GM15510 (cell line): ENCODE measurements around the gene RTL1.

Experiments
- POLR2A ChIP-seq: IDR thresholded peaks from 3 replicates; pipeline ENCODE4 v1.6.1; 2011; ENCODE audit warnings: borderline replicate concordance; ENCODE audit not compliant: insufficient read length; ENCODE audit errors: extremely low read depth

The RTL1 gene

DNA sequence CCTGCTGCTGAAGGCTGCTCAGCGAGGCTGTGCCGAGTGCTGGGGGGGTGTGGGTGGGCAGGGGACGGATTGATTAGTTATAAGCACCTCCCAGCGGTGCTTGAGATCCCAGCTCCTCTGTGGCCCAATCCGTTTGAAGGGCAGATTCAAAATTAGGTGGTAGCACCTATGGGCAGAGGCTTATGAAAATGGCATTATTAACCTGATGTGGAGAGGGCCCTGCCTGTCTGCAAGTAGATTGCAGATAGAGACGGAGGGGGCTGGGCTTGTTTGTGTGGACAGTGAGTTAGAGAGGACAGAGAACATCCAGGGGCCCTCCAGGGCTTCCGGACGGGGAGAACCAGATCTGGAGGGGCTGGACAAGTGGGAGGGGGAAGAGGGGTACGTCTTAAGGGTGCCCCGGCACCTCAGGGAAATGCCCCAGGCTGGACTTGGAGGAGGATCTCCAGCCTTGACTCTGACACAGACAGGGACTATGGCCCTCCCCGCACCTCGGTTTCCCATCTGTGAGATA, at the start of gene RTL1:
TSS of gene RTL1 (minus strand) at position 51 of the 514 bp plus-strand sequence. CDS start 18,934 bp downstream, outside the sequence.
- no peak for TF ChIP-seq POLR2A

DNA sequence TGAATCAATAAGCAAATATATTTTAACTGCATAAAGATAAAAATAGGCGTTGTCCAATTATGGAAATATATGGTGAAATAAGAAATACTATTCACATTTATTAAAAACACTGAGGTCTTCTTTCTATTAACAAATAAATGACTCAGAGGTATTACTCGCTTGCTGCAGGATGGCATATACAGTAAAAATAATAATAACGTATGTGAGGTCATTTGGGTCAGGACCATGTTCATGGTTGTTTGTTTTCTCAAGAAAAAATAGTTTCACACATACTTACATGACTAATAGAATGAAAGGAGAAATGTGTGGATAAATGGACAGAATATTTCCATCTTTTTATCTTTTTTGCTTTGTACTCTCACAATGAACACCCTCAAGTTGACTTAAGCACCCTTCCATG, 46.5 kb upstream of the RTL1 start:
- TF ChIP-seq POLR2A: no peak

GRCh38 chr14:100944052-100944451, 40.5 kb upstream of the RTL1 start:
- TF ChIP-seq POLR2A: no peak

DNA sequence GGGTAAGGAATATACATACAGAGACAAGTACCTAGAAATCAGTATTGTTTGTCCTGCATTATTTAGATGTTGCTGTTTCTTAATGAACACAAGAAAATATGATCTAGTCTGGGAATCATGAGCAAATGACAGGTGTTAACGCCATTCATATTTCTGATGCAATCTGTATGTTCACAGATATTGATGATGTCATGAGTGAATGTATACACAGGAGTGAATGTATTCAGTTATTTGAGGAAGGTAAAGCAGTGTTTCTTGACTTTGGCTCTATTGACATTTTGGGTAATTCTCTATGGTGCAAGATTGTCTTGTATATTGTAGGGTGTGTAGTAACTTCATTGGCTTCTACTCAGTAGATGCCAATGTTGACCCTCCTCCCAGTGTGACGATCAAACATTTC, 26.7 kb upstream of the RTL1 start:
- no peak for TF ChIP-seq POLR2A

- TF ChIP-seq POLR2A: no peak
Measured at GRCh38 chr14:100915560-100915959, 12.0 kb upstream of the RTL1 start.

DNA sequence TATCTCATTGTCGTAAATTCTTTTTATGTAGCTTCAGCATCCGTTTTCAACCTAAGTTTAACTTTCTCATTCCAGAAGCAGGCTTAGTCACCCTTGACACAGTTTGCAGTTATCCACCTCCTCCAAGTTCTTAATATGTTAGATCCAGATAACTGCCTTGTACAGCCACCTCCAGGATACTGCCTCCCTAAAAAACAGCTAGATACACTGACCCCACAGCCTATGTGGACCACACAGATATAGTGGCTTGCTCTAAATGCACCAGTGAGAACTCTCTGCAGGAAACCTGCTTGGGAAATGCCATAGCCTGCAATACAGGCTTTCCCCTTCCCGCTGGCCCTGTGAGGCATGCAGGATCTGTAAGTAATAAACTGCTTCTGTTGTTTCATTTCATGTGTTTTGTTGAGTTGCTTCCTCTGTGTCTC, 11.1 kb upstream of the RTL1 start:
- TF ChIP-seq POLR2A: no peak

DNA sequence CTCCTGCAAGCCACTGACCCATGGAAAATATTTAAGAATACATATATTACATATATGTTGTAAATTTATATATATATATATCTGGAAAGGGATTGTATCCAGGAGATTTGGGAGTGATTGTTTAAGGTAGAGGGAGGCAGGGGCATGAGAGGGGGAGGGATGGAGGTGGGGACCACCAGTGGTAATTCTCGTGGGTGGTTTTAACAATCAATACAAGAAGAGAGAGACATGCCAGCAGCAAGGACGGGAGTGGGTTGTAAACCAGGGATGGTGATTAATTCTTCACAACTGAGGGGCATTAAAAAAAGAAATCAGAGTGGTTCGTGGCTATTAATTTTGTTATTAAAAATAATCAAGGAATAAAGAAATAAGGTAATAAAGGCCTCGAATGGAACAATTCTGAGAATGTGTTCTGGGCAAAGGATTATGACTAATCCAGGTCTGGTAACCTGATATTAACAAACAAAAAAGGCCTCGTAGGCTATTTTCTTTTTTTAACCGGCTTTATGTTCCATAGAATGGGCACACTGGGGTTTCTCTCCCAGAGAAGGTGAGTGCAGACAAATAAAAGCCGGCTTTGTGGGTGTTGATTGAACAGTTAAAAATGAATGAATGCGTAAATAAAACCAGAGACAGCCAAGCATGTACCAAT, 8.3 kb upstream of the RTL1 start:
- no peak for TF ChIP-seq POLR2A

DNA sequence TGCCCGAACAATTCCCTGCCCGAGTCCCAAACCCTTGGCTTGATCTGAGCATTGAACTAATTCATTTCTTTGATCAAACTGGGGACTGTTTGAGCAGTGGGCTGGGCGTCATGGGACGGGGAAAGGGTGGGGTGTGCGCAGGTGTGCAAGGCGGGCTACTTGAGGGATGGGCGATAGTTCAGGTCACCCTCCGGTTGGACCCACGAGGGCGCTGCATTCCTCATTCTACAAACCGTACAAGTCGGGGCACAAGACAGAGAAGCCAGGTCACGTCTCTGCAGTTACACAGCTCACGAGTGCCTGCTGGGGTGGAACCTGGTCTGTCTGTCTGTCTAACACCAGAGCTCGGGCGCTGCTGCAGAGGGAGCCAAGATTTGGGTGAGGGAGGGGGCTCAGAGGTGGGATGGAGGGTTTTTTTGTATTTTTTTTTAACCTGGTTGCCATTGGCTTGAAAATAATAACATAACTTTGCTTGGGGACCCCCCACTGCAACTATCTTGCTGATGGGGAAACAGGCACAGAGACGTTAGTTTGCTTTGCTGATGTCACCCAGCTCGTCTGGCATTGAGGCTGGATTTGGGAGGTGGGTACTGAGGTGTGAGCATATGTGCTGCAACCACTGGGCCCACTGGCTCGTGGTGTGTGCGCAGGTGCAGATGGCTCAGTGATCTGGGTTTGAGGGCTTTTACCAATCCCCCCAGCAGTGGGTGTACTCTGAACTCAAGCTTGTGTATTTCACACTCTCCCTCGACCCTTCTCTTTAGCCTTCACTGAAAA, 7.6 kb upstream of the RTL1 start:
- no peak for TF ChIP-seq POLR2A

DNA sequence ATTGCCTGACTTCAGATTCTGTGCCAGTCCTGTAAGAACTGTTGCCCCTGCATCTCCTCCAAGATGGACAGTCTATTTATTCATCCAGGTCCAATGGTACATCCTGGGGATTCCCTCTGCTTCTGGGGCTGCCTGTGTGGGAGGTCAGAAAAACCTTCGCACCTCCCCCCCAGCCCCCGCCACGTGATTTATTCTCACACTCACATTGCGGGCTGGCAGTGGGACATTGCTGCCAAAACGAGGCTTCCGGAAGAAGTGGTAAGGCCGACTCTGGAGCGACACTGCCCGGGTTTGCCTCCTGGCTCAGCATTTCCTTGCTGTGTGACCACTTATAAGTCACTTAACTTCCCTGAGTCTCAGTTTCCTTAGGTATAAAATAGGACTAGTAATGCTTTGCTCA, 5.9 kb upstream of the RTL1 start:
- no peak for TF ChIP-seq POLR2A

DNA sequence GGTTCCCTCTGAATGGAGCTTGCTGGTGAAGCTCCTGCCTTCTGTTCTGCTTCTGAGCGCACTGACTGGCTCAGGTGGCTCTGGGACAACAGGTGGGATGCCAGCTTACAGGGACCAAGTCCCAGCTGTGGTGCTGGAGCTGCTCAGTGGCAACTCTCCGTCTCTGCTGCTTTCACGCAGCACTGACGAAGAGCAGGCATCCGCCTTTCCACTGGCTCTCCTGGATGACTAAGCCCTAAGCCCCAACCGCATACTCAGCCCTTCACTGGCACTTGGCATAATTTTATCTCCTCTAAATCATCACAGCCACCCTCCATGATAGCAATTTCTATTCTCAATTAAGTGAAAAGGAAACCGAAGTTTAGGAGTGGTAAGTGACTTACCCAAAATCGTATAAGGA, 3.7 kb upstream of the RTL1 start:
- TF ChIP-seq POLR2A: no peak

GRCh38 chr14:100906420-100906819, 2.9 kb upstream of the RTL1 start:
- no peak for TF ChIP-seq POLR2A

DNA sequence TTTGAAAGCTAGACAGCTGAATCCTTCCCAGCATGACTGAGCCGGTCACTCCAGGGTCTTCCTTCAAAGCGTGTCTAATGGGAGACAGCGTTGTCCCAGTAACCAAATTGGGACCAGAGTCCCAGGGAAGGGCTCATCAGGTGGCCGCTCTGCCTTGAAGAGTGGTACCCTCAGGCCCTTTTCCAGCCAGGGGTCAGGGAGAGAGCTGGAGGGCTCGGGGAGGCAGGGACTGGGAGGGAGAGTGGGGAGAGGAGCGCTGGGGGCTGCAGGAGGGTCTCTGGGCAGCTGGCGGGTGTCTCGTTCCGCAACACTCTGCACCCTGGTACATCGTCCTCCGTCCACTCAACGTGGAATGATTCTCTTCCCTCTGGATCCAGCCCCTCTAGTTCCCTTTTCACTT, 1.6 kb upstream of the RTL1 start:
- no peak for TF ChIP-seq POLR2A

DNA sequence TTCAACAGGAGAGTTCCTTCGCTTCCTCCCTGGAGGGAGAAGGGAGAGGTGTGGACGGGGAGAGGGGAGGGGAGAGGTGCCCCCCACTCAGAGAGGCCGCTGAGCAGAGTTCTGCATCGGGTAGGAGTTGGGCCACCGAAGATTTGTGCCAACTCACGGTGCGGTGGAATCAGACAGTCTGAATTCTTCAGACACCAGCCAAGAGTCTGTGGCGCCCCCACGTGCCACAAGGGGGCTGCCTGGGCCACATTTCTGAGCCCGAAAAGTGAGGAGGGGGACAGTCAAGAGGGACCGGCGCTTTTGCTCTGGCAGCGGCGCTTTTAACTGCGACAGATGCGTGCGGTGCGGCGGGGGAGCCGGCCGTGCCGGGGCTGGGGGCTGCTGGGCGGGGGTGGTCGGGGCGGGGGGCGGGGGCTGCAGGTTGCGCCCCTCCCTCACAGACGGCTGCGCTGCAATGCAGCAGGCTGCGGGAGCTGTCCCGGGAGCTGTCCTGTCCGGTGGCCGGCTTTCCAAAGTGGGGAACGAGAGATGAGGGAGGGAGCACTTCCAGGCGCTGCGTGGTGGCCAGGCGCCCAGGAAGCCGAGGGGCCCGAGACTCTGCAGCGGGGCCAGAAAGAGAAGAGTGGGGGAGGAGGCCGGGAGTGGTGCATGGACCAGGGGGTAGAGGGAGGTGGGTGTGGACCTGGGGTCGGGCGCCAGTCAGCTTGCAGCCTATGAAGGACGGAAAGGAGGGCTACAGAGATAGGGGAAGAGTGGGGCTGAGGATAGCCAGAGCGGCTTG, 975 bp upstream of the RTL1 start:
- no peak for TF ChIP-seq POLR2A

DNA sequence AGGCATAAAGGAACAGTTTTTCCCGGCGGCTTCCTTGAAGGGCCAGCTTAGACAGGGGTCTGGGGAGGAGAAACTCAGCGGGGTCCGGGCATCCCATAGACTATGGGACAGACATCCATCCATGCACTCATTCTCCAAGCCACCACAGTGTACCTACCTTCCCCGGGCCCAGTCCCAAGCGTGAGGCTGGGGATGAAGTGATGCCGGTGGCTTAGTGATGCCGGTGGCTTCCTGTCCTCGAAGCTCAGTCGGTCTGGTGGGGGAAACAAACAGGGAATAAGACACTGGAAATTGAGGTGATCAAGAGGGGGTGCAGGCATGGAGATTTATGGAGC, 421 bp downstream of the RTL1 start:
- TF ChIP-seq POLR2A: no peak
